ENCODE measurements around the gene FAM98A.

Gene FAM98A

DNA sequence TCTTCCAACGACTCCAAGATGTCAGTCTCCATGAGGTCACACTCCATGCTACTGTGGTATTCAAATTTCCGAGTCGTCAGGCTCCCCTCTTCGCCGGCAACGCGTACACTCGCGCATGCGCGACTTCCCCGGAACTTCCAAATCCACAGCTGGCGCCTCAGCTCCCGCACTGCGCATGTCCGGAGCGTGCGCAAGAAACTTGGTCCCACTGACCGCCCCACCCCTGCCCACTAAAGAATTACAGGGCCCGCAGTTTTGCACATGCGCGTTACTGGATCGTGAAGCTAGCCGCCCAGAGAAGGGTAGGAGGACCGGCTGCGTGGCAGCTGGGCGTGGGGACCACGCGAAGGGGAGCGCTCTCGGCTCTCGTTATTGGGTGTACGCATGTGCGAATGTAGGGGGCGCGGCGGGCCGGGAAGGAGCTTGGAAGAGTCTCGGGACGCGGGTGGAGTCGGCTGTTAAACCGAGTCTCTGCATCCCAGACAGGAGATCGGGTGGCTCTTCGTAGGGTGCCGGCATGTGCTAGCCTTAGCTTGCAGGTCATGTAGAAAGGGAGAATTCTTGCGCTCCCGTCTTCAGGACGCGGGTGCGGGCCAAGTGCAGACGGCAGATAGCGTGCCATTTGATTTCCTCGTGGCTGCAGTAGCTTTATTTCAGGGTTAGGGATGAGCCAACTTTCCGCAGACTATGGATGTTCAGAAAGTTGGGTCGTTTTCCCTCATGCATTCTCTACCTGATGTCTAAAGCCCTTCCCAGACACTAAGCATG is at the start of gene FAM98A:
FAM98A (minus strand) TSS at position 125 of the 768 bp plus-strand sequence; CDS start at position 47, 78 bp downstream.
- DNase-seq: peak; percentile 97

DNA sequence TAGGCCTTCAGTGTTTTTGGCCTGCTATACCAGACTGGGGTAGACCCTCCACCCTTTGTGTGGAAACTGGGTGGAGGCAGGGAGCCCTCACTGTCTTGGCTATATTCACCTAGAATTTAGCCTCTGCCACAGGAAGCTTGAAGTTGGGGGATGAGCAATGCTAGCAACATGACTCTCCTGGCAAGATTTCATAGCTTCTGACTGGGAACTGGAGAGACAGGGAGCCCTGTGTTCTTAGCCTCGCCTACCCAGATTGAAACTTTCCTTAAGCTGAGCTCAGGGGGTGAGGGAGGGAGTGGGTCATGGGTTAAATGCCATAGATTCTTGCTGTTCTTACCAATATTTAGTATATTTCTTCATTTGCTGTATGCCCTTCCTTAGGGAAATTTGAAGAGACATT is 46.8 kb upstream of the FAM98A start:
- no peak for DNase-seq

DNA sequence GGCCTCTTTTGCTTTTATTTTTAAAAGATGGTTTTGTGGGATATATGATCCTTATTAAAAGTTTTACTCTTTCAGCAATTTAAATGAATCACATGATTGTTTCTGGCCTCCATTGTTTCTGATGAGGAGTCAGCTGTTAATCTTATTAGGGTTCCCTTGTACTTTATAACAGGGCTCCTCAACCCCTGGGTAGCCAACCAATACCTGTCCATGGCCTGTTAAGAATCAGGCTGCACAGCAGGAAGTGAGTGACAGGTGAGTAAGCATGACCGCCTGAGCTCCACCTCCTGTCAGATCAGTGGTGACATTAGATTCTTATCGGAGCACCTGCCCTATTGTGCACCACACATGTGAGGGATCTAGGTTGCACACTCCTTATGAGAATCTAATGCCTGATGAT is 45.1 kb upstream of the FAM98A start:
- peak; percentile 72 for DNase-seq

DNA sequence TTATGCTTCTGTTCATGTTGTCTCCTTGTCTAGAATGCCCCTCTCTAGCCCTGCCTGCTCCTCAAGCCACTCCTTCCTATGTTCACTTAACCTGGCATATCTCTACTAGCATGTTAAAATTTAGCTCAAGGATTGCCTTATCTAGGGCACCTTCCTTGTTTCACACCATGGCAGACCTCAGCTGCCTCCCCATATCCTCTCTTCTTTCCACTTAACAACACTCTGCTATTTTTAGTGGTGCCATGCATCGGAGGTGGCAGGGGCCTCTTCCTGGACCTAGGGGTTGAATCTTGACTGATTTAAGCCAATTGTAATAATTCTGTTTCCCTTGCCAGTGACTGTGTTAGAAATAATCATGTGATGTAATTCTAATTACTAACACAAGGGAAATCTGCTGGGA is 36.9 kb upstream of the FAM98A start:
- no peak for DNase-seq

DNA sequence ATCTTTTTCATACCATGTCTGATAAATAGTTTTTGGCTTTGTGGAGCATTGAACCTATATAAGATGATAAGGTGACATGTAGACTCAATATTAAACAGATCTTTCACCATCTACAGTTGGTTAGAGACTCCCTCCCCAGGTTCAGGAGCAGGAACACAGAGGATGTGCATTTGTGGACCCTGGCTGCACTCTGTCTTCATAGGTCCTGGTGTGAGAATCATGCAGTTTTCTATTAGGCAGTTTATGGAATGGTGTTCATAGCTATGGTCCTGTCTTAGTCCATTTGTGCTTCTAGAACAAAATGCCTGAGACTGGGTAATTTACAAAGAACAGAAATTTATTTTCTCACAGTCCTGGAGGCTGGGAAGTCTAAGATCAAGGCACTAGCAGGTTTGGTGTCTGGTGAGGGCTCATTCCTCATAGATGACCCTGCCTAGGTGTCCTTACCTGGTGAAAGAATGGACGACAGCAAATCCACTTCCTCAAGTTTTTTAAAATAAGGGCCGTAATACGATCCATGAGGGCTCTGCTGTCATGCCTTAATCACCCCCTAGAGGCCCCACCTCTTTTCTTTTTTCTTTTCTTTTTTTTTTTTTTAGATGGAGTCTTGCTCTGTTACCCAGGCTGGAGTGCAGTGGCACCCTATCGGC is 35.3 kb upstream of the FAM98A start:
- no peak for DNase-seq

DNA sequence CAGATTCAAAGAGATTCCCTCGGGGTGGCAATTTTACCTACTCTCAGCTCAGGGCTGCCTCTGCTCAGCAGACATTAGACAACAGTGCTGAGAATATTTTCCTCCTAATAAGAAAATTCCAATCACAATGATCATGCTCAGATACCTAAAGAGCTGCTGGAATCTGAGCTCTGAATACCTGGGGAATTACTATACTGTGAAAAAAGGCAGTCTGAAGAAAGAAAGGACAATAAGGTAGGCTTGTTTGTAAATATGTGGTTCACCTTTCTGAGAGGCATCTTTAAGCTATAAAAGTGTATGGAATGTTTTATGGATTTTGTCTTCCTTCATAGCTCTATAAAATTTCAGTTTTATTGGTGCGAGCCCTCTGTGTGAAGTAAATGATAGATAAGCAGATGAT is 34.2 kb upstream of the FAM98A start:
- no peak for DNase-seq

DNA sequence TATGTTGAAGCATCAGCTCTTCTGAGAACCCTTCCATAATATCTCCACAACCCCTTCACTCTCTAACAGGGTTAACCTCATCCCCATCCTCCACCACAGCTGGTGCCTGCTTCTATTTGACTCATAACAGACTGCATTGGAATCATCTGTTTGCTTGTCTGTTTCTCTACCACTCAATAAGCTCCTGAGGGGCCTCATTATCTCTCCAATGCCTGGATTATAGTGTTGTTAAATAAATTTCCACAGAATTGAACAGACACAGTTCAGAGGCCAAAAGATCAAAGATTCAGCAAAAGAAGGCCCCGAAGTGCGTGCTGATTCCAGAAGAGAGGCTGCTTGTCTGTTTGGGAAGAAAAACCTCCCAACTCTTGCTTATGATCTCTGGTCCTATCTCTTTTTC is 33.7 kb upstream of the FAM98A start:
- no peak for DNase-seq

DNA sequence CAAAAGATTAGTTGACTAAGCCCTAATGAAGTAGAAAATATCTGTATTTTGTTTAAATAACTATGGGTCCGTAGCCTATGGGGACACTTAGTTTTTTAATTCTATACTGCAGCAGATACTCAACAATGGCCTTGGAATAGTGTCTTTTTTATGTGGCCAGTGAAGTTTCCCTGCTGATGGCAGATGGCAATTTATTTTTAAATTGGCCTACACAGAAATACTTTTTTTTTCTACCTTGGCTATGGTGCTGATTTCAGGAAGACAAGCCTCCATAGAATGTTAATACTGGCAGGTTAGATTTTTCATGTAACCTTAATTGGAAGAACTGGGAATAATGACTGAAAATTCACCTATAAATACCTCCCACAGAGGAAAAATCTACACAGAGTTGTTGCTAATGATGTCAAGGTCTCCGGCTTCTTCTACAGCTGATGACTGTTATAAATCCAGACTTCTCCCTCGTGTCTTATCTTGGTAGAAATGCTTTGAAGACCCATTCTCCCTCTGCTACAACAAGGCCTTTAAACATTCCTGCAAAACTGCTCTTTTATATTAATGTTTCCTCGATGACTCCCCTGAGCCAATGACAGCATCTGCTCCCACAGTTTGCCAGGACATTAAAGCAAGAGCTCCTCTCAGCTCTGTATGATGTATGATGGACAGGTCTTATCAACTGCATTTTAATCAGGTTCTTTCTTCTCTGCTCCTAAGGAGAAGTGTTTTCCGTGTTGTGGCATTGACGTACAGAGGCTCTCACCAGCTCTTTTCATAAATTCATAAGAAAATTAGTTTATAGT is 29.1 kb upstream of the FAM98A start:
- no peak for DNase-seq

DNA sequence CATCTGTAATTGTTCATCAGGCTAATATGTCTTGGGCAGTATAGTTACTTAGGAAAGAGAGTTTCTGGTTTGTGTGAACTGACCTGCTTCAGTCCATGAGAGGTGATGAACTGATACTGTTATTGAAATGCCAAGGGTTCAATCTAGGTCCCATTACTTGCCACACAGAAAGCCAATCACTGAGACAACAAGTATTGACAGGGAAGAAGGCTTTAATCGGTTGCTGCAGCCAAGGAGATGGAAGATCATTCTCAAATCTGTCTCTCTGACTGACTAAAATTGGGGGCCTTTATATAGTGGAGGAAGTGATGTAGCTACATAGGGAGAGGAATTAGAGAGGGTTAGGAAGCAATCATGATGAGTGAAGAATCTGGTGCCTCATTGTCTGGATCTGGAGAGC is 19.9 kb upstream of the FAM98A start:
- no peak for DNase-seq

DNA sequence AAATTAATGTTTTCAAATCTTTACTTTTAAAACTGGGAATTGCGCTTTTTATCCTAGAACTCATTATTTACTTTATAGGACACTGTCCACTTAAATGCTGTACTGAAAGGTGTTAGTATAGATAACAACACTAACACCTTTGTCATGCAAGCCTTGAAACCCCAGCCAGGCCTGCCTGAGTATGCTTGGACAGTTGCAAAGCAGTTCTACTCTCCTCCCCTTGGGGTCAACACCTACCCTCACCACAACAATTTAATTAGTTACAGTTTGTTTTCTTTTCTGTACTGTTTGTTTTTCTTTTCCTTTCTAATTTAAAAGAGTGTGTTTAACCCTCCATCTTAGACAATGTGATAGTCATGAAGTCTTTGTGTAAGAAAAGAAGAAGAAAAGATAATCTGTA is 18.9 kb upstream of the FAM98A start:
- no peak for DNase-seq

DNA sequence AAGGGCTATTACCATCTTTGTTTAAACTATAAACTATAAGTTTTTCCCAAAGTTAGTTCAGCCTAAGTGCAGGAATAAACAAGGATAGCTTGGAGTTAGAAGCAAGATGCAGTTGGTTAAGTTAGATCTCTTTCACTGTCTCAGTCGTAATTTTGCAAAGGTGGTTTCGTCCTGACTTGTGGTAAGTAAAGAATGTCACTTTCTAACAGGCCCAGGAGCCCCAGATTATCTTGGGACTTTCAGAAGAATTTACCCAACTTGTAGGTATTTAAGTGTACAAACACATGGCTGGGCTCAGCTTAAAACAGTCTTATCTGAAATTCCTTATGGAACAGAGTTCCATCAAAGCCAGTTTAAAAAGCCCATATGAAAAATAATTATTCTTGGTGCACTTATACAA is 18.3 kb upstream of the FAM98A start:
- no peak for DNase-seq

DNA sequence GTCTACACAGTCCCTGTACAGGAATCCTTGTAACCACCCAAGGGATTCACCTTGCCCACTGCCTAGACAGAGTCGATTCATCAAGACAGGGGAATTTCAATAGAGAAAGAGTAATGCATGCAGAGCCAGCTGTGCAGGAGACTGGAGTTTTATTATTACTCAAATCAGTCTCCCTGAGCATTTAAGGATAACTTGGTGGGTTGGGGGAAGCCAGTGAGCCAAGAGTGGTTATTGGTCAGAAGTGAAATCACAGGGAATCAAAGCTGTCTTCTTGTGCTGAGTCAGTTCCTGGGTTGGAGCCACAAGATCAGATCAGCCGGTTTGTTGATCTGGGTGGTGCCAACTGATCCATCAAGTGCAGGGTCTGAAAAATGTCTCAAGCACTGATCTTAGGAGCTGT is 17.8 kb upstream of the FAM98A start:
- DNase-seq: no peak

DNA sequence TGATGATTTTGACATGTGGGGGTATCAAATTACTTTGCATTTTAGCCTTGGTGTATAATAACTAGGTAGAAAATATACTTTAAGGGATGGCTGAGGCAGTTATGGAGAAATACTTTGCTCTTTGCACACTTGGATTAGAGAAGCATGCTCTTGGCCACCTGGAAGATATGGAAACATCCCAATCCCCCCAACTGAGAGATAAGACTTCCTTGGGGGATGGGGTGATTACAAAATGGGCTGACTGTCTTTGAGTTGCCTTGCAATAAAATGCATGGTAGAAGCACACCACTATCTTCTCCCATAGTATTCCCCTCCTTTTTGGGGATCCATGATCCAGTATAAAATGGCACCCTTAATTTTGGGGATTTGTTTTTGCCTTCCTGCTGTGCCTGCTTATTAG is 15.1 kb upstream of the FAM98A start:
- DNase-seq: no peak

DNA sequence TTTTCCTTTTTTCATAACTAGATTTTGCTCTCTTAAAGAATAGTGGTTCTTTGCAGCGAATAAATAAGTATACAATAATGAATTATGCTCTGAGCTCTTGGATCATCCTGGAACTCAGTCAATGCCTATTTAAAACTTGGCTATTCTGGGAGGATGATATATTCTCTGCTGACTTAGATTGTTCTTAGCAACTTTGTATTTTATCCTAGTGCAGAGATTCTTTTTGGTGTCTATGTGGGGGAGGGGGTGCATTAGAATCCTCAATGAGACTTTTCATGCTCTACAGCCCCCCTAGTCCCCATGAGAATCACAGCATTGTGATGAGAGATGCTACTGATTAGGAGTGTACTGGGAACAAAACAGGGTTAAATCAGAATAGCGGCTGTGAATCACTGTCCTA is 8.8 kb upstream of the FAM98A start:
- DNase-seq: no peak

DNA sequence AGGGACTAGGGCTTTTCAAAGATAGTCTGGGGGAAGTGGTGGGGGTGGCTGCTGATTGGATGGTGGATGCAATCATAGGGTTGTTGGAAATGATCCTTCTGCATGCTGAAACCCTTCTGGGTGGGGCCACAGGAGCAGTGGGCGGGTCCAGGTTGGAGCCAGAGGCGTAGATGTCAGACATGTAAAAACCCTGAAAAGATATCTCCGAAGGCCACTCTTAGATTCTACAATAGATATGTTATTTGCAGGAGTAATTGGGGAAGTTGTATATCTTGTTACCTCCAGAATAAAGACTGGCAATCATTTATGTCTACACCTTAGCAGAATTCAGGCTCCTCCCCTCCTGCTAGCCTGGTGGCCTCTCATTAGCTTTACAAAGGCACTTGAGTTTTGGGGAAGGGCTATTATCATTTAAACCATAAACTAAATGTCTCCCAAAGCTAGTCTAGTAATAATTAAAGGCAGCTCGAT is 8.2 kb upstream of the FAM98A start:
- DNase-seq: no peak

DNA sequence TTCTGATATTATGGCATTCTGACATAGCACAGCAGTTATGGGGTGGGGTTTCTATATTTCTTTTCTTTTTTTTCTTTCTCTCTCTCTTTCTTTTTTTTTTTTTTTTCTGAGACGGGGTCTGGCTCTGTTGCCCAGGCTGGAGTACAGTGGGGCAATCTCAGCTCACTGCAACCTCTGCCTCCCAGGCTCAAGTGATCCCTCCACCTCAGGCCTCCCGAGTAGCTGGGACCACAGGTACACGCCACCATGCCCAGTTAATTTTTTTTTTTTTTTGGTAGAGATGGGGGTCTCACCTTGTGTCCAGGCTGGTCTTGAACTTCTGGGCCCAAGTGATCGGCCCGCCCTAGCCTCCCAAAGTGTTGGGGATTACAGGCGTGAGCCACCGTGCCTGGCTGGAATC is 7.5 kb upstream of the FAM98A start:
- no peak for DNase-seq

DNA sequence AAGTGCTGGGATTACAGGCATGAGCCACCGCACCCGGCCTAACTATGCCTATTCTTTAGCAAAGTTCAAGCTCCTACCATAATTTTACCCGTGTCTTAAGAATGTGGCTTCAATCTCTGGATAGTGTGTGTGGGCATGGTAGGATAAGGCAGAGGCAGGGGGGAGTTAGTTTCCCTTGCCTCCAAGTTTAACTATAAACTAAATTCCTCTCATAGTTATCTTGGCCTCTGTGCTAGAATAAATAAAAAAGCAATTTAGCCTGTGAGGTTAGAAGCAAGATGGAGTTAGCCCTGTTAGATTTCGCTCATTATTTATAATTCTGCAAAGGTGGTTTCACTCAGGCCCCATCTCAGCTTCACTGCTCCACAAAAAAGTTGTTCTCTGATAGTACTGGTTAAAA is 7.0 kb upstream of the FAM98A start:
- no peak for DNase-seq

DNA sequence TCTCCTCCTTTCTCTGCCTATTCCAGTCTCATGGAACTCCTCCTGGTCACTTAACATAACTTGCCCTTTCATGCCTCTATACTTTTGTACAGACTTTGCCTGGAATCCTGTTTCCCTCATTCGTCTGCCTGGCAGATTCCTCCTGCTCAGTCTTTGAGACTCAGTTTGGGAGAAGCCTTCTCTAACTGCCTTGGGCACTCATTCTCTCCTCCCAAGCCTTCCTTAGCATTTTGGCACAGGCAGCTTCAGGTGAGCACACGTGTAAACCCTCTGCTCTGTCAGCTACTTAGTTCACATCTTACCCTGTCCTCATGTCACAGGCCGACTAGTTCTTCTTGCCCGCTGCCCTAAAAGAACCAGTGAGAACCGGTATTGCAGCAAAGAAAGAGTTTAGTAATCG is 6.0 kb upstream of the FAM98A start:
- DNase-seq: no peak

DNA sequence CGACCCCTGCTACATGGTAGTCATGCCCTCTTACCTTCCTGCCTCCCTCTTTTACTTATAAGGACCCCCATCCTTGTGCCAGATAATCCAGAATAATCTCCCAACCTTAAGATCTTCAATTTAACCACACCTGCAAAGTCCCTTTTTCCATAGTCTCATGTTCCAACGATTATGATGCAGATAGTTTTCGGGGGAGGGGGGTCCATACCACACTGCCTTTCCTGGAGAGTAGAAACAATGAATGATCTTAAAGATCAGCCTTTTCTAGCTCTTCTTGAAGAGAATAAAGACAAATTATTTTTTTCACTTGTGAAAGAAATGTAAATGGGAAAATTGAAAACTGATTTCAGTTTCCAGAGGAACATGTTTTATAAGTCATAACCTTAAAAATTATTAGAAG is 4.3 kb upstream of the FAM98A start:
- DNase-seq: no peak

DNA sequence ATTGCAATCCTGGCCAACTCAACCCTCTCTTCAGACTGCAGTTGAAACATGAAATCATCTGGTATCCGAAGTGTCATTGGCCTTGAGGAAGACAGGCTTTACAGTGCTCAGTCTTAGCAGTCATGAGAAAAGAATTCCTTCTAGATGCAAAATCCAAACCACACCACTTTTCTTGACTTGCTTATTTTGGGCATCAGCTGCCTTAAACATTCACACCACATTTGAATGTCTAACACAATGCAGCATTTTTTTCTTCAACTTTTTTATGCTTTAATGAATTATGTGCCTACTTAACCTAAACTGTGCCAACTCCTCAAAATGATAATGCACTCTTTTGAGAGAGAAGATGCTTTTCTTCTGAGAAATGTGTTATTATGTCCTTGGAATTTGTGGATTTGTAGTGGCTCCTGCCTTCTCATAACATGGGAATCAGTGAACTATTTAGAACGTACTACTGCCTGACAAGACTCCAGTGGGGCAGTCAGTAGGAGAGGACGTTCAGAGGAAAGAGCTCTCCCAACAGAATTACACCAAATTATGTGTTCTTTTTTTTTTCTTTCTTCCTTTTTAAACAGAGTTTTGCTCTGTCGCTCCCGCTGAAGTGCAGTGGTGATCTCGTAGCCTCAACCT is 3.2 kb upstream of the FAM98A start:
- DNase-seq: no peak

DNA sequence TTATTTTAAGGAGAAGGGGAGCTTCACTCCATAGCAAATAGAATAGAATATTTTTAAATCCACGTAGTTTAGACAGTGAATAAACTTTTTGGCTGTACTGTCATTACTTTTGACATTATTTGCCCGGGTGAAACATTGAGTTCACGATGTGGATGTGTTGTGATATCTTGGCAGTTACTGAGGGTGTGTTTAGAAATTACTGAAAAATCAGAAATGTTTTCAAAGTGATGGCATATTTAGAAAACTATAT is 769 bp upstream of the FAM98A start:
- DNase-seq: no peak

DNA sequence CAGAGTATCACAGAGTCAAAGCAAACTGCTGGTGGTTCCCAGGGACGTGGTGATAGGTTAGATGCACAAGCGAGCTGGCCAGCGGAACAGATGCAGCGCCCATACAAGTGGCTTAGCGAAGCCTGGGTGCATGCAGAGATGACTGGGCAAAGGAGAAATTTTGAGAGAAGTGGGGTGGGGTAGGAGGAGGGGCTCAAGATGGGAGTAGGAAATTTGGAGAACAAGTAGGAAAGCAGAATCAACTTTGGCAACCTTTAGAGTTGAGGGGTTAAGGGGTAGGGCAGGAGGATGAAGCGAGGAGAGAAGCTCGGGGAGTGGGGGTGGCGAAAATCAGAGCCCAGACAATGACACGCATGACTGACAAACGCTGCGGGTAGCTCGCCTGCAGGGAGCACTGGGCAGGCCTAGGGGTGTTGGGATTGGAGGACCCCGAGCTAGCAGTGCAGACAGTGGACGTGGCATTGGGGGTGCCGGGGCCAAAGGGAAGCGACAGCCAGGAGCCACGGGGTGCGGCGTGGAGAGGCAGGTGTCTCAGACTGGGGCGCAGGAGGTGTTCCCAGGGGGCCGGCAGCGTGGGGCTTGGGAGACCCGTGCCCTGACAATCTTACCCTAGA is 431 bp downstream of the FAM98A start:
- DNase-seq: peak; percentile 57

DNA sequence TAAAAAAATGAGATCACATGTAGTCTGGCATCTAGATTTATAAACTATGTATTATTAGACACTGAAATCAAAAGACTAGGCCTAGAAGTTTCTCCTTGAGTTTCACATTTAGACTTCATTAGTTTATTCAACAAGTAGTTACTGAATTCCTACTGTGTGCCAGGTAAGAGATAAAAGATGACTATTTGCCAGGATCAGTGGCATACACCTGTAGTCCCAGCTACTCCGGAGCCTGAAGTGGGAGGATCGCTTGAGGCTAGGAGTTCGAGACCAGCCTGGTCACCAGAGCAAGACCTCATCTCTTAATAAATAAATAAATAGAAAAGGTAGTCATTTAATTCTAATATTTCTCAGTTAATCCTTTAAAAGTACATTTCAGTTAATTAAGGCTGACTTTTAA is 2.1 kb downstream of the FAM98A start:
- DNase-seq: no peak

All from DMS53 (cell line).